Peyer's patch (tissue), 4 donors: Measurements from ENCODE around the gene CA9. TPM values are rescaled to one million over a fixed set of nuclear protein-coding genes. Genes with fewer than 3 reads are reported as not detected.
A peak's percentile ranks its signal among the peaks of the same experiment; 100 is the strongest.

Experiments used
- DNase-seq, 3 donors: peaks; one replicate each; pipeline ENCODE4 v3.0.0-alpha.2; 2017 to 2019
- H3K27ac ChIP-seq, 4 donors: fragments of 200-600 bp; sonication (generic); one replicate each; pipeline ENCODE4 v1.5.1; 2016 to 2019
- H3K27me3 ChIP-seq, 2 donors: fragments of 200-600 bp; sonication (generic); one replicate each; pipeline ENCODE4 v1.5.1; 2019
- H3K36me3 ChIP-seq, 3 donors: fragments of 200-600 bp; sonication (generic); one replicate each; pipeline ENCODE4 v1.5.1; 2016 to 2019
- H3K4me1 ChIP-seq, 4 donors: fragments of 200-600 bp; sonication (generic); one replicate each; pipeline ENCODE4 v1.5.1; 2016 to 2019
- H3K4me3 ChIP-seq, 4 donors: fragments of 200-600 bp; sonication (generic); 1 replicate in 3 of 4; 2 replicates in 1 of 4; pipeline ENCODE4 v1.5.1; 2016 to 2019; ENCODE audit warnings: mild to moderate bottlenecking in 1 of 4
- H3K9me3 ChIP-seq, 4 donors: fragments of 200-600 bp; sonication (generic); one replicate each; pipeline ENCODE4 v1.5.1; 2016 to 2019; ENCODE audit warnings: mild to moderate bottlenecking in 1 of 4
- CTCF ChIP-seq, 6 experiments: fragments of 450-650 bp in 4 of 6; fragments of 200-600 bp in 2 of 6; sonication (generic) in 1 of 6; IDR thresholded peaks; one replicate each; pipeline ENCODE4 v1.5.1; 2017 to 2019; ENCODE audit warnings: antibody characterized with exemption in 6 of 6, mild to moderate bottlenecking in 3 of 6, moderate library complexity in 1 of 6
- POLR2A ChIP-seq, 2 donors: fragments of 450-650 bp; IDR thresholded peaks; one replicate each; pipeline ENCODE4 v1.5.1; 2017; ENCODE audit warnings: antibody characterized with exemption in 2 of 2, mild to moderate bottlenecking in 2 of 2, moderate library complexity in 2 of 2
- total RNA-seq, 4 donors: library from RNA; depleted of rRNA; stranded (reverse); fragments of >200 nt; gene quantifications; one replicate each; pipeline ENCODE4 v1.1.0, GENCODE V29; 2016

The CA9 gene
- total RNA-seq, 4 donors from 2014 or later, result 1.6 to 6.3 (median 5.2) TPM

- DNase-seq, result peak in 2 of 3 donors; percentile 48 to 51
- no peaks in the 10 kb centered on the region for H3K36me3 ChIP-seq
- TF ChIP-seq CTCF (IDR thresholded peaks at IDR 0.05), result no peak
- TF ChIP-seq POLR2A (IDR thresholded peaks at IDR 0.05), result no peak
- H3K27ac ChIP-seq, result peak overlapping the region; percentile 23 to 96 (median 72)
- no peaks in the 10 kb centered on the region for H3K27me3 ChIP-seq
- H3K9me3 ChIP-seq, result no peaks in the 10 kb centered on the region
- peaks cover 0 to 23% (median 7%) of the 10 kb centered on the region in 4 donors for H3K4me1 ChIP-seq
- H3K4me3 ChIP-seq, result no peak overlapping the region
Observed at GRCh38 chr9:35651956-35652828, 21.5 kb upstream of the CA9 start.

- TF ChIP-seq CTCF (IDR thresholded peaks at IDR 0.05) (no peak), POLR2A (IDR thresholded peaks at IDR 0.05) (no peak)
- Histone ChIP-seq H3K4me1 (peaks cover 0 to 17% (median 7%) of the 10 kb centered on the region in 4 donors), H3K27me3 (no peaks in the 10 kb centered on the region), H3K36me3 (no peaks in the 10 kb centered on the region), H3K27ac (peak overlapping the region; percentile 4 to 80 (median 50)), H3K4me3 (no peak overlapping the region), H3K9me3 (no peaks in the 10 kb centered on the region)
- DNase-seq, result peak in 2 of 3 donors; percentile 44 to 51
Observed at GRCh38 chr9:35652829-35653209, 20.9 kb upstream of the CA9 start.

GRCh38 chr9:35653611-35654010, 20.1 kb upstream of the CA9 start:
- H3K36me3 ChIP-seq, result no peaks in the 10 kb centered on the region
- peaks cover 0 to 17% (median 4%) of the 10 kb centered on the region in 4 donors for H3K4me1 ChIP-seq
- H3K4me3 ChIP-seq, result no peak overlapping the region
- H3K9me3 ChIP-seq, result no peaks in the 10 kb centered on the region
- DNase-seq, result peak in 1 of 3 donors; percentile 34
- H3K27ac ChIP-seq, result no peak overlapping the region
- TF ChIP-seq POLR2A (IDR thresholded peaks at IDR 0.05) (no peak), CTCF (IDR thresholded peaks at IDR 0.05) (no peak)
- no peaks in the 10 kb centered on the region for H3K27me3 ChIP-seq

- TF ChIP-seq CTCF (IDR thresholded peaks at IDR 0.05), result no peak
- no peak for TF ChIP-seq POLR2A (IDR thresholded peaks at IDR 0.05)
- no peaks in the 10 kb centered on the region for H3K9me3 ChIP-seq
- H3K4me3 ChIP-seq, result no peak overlapping the region
- H3K27me3 ChIP-seq, result no peaks in the 10 kb centered on the region
- no peak for DNase-seq
- H3K36me3 ChIP-seq, result peaks cover 0 to 6% (median 0%) of the 10 kb centered on the region in 3 donors
- H3K4me1 ChIP-seq, result peaks cover 0 to 33% (median 6%) of the 10 kb centered on the region in 4 donors
- H3K27ac ChIP-seq, result peak overlapping the region in 2 of 4 donors; percentile 97 to 99
Observed at GRCh38 chr9:35656348-35656747, 17.4 kb upstream of the CA9 start.

GRCh38 chr9:35656831-35657545, 16.7 kb upstream of the CA9 start:
- peak overlapping the region; percentile 91 to 99 (median 94) for H3K27ac ChIP-seq
- H3K27me3 ChIP-seq, result no peaks in the 10 kb centered on the region
- peaks cover 0 to 38% (median 6%) of the 10 kb centered on the region in 4 donors for H3K4me1 ChIP-seq
- TF ChIP-seq POLR2A (IDR thresholded peaks at IDR 0.05), result no peak
- TF ChIP-seq CTCF (IDR thresholded peaks at IDR 0.05), result no peak
- DNase-seq, result no peak
- peaks cover 0 to 6% (median 0%) of the 10 kb centered on the region in 3 donors for H3K36me3 ChIP-seq
- peak overlapping the region; percentile 19 to 99 (median 82) for H3K4me3 ChIP-seq
- no peaks in the 10 kb centered on the region for H3K9me3 ChIP-seq
